Kidney tubule cell (primary cell): ENCODE measurements around the gene MARF1.
"Not testable (repeated sequence)": the region's sequence is repeated elsewhere in the genome, so short reads cannot be mapped to it uniquely, and the experiment has no call there.

ENCODE experiments used
- DNase-seq: peaks from one replicate; pipeline ENCODE4 v3.0.0-alpha.2; 2018; ENCODE audit warnings: low spot score

The MARF1 gene, protein sequence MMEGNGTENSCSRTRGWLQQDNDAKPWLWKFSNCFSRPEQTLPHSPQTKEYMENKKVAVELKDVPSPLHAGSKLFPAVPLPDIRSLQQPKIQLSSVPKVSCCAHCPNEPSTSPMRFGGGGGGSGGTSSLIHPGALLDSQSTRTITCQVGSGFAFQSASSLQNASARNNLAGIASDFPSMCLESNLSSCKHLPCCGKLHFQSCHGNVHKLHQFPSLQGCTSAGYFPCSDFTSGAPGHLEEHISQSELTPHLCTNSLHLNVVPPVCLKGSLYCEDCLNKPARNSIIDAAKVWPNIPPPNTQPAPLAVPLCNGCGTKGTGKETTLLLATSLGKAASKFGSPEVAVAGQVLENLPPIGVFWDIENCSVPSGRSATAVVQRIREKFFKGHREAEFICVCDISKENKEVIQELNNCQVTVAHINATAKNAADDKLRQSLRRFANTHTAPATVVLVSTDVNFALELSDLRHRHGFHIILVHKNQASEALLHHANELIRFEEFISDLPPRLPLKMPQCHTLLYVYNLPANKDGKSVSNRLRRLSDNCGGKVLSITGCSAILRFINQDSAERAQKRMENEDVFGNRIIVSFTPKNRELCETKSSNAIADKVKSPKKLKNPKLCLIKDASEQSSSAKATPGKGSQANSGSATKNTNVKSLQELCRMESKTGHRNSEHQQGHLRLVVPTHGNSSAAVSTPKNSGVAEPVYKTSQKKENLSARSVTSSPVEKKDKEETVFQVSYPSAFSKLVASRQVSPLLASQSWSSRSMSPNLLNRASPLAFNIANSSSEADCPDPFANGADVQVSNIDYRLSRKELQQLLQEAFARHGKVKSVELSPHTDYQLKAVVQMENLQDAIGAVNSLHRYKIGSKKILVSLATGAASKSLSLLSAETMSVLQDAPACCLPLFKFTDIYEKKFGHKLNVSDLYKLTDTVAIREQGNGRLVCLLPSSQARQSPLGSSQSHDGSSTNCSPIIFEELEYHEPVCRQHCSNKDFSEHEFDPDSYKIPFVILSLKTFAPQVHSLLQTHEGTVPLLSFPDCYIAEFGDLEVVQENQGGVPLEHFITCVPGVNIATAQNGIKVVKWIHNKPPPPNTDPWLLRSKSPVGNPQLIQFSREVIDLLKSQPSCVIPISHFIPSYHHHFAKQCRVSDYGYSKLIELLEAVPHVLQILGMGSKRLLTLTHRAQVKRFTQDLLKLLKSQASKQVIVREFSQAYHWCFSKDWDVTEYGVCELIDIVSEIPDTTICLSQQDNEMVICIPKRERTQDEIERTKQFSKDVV (N-terminal part only)

GRCh38 chr16:15643048-15643945 lies at the start of gene MARF1:
Gene MARF1 (minus strand): TSS chr16:15643154. CDS start chr16:15639233, 3,921 bp downstream.
- peak; percentile 96 for DNase-seq

- DNase-seq = not testable (repeated sequence)
Observed at GRCh38 chr16:15692508-15692907, 49.6 kb upstream of the MARF1 start.

DNA sequence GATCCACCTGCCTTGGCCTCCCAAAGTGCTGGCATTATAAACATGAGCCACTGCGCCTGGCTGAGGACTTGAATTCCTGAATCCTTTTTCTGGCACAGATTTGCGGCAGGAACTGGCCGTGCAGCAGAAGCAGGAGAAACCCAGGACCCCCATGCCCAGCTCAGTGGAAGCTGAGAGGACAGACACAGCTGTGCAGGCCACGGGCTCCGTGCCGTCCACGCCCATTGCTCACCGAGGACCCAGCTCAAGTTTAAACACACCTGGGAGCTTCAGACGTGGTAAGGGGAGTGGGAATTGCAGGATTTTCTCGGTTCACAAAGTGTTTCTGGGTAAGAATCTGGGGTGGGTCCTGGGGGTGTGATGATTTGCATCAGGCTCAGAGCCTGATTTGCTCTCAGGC lies 48.1 kb upstream of the MARF1 start:
- DNase-seq = no peak

DNA sequence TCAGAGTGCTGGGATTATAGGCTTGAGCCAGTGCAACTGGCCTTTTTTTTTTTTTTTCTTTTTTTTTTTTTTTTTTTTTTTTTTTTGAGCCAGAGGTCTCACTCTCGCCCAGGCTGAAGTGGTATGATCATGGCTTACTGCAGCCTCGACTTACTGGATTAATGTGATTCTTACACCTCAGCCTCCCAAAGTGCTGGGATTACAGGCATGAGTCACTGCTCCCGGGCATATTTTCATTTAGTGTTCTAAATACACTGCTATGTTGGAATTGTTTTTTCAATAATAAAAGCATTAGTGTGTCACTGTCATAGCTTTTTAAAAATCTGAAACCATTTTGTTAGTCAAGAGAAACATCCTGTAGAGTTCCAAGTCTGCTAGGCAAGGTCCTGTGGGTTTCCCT lies 47.3 kb upstream of the MARF1 start:
- DNase-seq = no peak

DNA sequence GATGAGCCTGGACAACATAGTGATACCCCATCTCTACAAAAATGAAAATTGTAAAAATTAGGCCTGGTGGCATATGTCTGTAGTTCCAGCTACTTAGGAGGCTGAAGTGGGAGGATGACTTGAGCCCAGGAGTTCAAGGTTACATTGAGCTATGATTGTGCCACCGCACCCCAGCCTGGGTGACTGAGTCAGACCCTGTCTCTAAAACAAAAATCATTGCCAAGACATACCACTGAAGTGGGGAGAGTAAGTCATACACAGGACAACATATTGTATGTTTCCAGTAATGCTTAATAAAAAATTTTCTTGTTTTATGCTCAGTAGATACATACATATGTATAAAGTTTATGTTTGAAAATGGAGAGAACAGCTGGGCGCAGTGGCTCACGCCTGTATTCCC lies 46.3 kb upstream of the MARF1 start:
- no peak for DNase-seq

- DNase-seq = no peak
Observed at GRCh38 chr16:15686287-15686686, 43.3 kb upstream of the MARF1 start.

GRCh38 chr16:15682105-15682570 lies 39.2 kb upstream of the MARF1 start:
- peak; percentile 68 for DNase-seq

GRCh38 chr16:15677447-15677846 lies 34.5 kb upstream of the MARF1 start:
- no peak for DNase-seq

GRCh38 chr16:15676506-15676905 lies 33.6 kb upstream of the MARF1 start:
- DNase-seq = no peak

GRCh38 chr16:15674571-15674970 lies 31.6 kb upstream of the MARF1 start:
- no peak for DNase-seq

DNA sequence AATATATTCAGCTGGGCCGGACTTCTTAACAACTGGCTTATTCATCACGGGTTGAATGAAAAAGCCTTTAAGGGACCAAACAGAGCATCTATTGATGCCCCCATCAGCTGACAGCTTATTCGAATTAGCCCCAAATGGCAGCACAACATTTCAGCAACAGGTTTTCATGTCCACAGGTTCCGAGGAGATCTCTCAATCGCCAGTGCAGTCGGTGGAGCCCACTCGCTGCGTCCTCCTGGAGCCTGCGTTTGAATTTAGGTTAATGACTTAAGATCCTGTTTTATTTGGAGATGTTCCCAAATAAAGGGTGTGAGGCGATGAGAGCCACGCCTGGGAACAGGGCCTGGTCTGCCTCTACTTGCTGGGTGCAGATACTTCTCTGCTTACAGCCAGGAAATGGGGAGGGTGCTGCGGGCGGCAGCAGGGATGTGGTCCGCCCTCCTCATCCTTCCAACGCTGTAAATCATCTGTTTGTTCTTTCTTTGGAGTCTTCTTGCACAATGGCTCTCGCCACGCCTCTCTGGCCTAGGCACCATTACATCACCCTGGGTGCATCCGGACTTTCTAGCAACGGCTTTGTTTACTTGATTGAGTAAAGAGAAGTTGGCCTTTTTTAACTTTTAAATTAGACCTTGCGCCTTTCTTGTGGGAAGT lies 29.7 kb upstream of the MARF1 start:
- peak; percentile 39 for DNase-seq

DNA sequence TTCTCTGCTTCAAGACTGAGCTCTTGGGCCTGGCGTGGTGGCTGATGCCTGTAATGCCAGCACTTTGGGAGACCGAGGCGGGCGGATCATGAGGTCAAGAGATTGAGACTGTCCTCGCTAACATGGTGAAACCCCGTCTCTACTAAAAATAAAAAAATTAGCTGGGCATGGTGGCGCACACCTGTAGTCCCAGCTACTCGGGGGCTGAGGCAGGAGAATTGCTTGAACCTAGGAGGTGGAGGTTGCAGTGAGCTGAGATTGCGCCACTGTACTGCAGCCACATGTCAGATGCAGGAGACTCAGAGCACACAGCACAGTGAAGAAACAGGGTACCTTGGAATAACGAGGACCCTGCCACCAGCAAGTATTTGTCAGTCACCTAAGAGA lies 29.2 kb upstream of the MARF1 start:
- not testable (repeated sequence) for DNase-seq

GRCh38 chr16:15671530-15672117 lies 28.7 kb upstream of the MARF1 start:
- DNase-seq = no peak

GRCh38 chr16:15667091-15667742 lies 24.3 kb upstream of the MARF1 start:
- no peak for DNase-seq

DNA sequence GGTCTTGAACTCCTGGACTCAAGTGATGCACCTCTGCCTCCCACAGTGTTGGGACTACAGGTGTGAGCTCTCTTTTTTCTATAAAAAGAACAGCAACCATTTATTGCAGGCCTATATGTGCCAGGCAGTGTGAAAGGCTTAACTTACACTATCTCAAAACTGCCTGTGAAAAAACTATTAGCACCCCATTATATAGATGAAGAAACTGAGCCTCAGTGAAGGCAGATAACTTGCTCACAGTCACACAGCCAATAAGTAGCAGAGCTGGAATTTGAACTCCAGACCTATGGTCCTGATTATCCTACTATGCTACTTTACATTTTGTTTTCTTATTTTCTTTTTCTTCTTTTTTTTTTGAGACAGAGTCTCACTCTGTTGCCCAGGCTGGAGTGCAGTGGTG lies 22.2 kb upstream of the MARF1 start:
- no peak for DNase-seq

DNA sequence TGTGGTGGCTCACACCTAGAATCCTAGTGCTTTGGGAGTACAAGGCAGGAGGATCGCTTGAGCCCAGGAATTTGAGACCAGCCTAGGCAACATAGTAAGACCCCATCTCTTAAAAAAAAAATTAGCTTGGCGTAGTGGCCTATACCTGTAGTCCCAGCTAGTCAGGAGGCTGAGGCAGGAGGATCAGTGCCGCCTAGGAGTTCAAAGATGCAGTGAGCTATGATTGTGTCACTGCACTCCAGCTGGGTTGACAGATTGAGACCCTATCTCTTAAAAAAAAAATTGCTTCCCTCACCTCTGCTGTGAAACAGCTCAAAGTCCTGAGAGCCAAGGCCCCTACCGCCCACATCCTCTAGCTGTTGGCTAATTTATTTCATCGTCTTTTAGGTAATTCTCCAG lies 17.2 kb upstream of the MARF1 start:
- no peak for DNase-seq

DNA sequence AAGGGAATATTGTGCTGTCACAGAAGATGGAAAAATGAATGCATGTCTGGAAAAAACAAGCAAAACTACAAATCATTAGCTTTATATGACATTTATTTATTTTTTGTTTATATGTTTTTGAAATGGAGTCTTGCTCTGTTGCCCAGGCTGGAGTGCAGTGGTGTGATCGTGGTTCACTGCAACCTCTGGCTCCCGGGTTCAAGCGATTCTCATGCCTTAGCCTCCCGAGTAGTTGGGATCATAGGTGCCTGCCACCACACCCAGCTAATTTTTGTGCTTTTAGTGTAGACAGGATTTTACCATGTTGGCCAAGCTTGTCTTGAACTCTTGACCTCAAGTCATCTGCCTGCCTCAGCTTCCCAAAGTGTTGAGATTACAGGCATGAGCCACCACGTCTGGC lies 15.6 kb upstream of the MARF1 start:
- no peak for DNase-seq

- DNase-seq = no peak
Observed at GRCh38 chr16:15658149-15658548, 15.2 kb upstream of the MARF1 start.

DNA sequence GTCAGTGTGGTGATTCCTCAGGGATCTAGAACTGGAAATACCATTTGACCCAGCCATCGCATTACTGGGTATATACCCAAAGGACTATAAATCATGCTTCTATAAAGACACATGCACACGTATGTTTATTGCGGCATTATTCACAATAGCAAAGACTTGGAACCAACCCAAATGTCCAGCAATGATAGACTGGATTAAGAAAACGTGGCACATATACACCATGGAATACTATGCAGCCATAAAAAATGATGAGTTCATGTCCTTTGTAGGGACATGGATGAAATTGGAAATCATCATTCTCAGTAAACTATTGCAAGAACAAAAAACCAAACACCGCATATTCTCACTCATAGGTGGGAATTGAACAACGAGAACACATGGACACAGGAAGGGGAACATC lies 12.6 kb upstream of the MARF1 start:
- DNase-seq = not testable (repeated sequence)

DNA sequence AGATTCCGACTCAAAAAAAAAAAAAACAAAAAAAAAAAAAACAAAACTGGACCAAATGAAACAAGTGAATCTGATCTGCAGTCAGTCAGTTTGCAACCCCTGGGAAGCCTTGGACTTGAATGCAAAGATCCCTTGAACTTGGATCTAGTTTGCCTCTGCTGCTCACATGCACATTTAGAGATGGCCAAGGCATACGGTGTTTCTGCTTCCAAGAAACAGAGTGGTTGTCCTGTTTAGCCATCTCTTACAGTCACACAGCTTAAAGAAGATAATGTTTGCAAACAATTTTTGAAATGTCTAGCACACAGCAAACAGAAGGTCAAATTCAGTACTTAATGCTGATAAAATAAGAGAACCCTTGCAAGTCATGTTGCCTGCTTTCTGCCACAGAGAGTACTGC lies 11.6 kb upstream of the MARF1 start:
- no peak for DNase-seq
